ENCODE measurements around the gene CENPP.

CENPP gene

GRCh38 chr9:92615790-92616189, 290.0 kb downstream of the CENPP start:
- no peak for TF ChIP-seq CTCF (IDR thresholded peaks at IDR 0.05; ENCODE audit: borderline replicate concordance, control extremely low read depth, extremely low read depth, insufficient read depth, missing control alignments)
- in situ Hi-C loops (cut with MboI; ENCODE audit: low sequenced_read_pairs, unreplicated experiment) = no loop called here
- no peak for DNase-seq (ENCODE audit: low spot score)

- no peak for DNase-seq (ENCODE audit: low spot score)
- no peak for TF ChIP-seq CTCF (IDR thresholded peaks at IDR 0.05; ENCODE audit: borderline replicate concordance, control extremely low read depth, extremely low read depth, insufficient read depth, missing control alignments)
- in situ Hi-C loops (cut with MboI; ENCODE audit: low sequenced_read_pairs, unreplicated experiment) = no loop called here
These were observed 290.5 kb downstream of the CENPP start for GRCh38 chr9:92616199-92616641.

GRCh38 chr9:92616655-92617111, 290.9 kb downstream of the CENPP start:
- no peak for DNase-seq (ENCODE audit: low spot score)
- TF ChIP-seq CTCF (IDR thresholded peaks at IDR 0.05; ENCODE audit: borderline replicate concordance, control extremely low read depth, extremely low read depth, insufficient read depth, missing control alignments) = no peak
- in situ Hi-C loops (cut with MboI; ENCODE audit: low sequenced_read_pairs, unreplicated experiment) = no loop called here

GRCh38 chr9:92617195-92617813, 291.6 kb downstream of the CENPP start:
- no peak for TF ChIP-seq CTCF (IDR thresholded peaks at IDR 0.05; ENCODE audit: borderline replicate concordance, control extremely low read depth, extremely low read depth, insufficient read depth, missing control alignments)
- in situ Hi-C loops (cut with MboI; ENCODE audit: low sequenced_read_pairs, unreplicated experiment) = no loop called here
- DNase-seq (ENCODE audit: low spot score) = no peak

- in situ Hi-C loops (cut with MboI; ENCODE audit: low sequenced_read_pairs, unreplicated experiment) = no loop called here
- DNase-seq (ENCODE audit: low spot score) = no peak
- TF ChIP-seq CTCF (IDR thresholded peaks at IDR 0.05; ENCODE audit: borderline replicate concordance, control extremely low read depth, extremely low read depth, insufficient read depth, missing control alignments) = no peak
These were observed 292.3 kb downstream of the CENPP start for GRCh38 chr9:92617951-92618510.

- no peak for TF ChIP-seq CTCF (IDR thresholded peaks at IDR 0.05; ENCODE audit: borderline replicate concordance, control extremely low read depth, extremely low read depth, insufficient read depth, missing control alignments)
- DNase-seq (ENCODE audit: low spot score) = no peak
- in situ Hi-C loops (cut with MboI; ENCODE audit: low sequenced_read_pairs, unreplicated experiment) = no loop called here
These were observed 293.0 kb downstream of the CENPP start for GRCh38 chr9:92618633-92619225.

Measured in GM13976 (cell line).